Measurements from ENCODE around the gene VWA5B1. TPM values are rescaled to one million over a fixed set of nuclear protein-coding genes. Genes with fewer than 3 reads are reported as not detected.

The VWA5B1 gene
- total RNA-seq, 6 experiments from 2014 or later = not detected

DNA sequence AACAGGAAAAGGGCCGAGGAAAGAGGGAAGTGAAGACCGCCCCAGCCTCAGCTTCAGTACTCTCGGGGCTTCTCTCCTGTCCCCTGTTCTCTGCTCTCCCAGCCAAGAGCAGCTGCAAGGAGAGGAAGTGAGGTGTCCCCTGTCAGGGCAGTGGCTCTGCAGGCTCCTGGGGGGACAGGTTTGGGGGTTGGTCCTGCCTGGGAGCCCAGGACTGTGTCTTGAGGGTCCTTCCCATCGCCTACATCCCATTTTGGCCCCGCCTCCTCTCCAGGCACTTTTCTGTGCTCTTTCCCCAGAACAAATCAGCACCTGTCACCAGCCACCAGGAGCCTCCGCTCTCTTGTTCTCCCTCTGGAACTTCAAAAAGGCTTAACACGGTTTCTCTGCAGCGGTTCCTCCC is 82.6 kb downstream of the VWA5B1 start:
- TF ChIP-seq CTCF (IDR thresholded peaks at IDR 0.05) = no peak
- no peak for DNase-seq
- no peaks in the 10 kb centered on the region for H3K36me3 Mint-ChIP-seq (ENCODE audit: low read depth)
- H3K27me3 Mint-ChIP-seq (ENCODE audit: insufficient read depth) = peaks cover 27% of the 10 kb centered on the region
- no peaks in the 10 kb centered on the region for H3K9me3 Mint-ChIP-seq
- no peak overlapping the region for H3K27ac Mint-ChIP-seq
- H3K4me1 Mint-ChIP-seq (ENCODE audit: low read depth) = peaks cover 35% of the 10 kb centered on the region
- no peak overlapping the region for H3K4me3 Mint-ChIP-seq

GRCh38 chr1:20373764-20374163 is 83.1 kb downstream of the VWA5B1 start:
- DNase-seq = peak; percentile 28
- Mint-ChIP-seq H3K9me3 (no peaks in the 10 kb centered on the region), H3K27ac (no peak overlapping the region), H3K4me3 (no peak overlapping the region), H3K36me3 (ENCODE audit: low read depth) (no peaks in the 10 kb centered on the region), H3K27me3 (ENCODE audit: insufficient read depth) (peaks cover 23% of the 10 kb centered on the region), H3K4me1 (ENCODE audit: low read depth) (peaks cover 35% of the 10 kb centered on the region)
- no peak for TF ChIP-seq CTCF (IDR thresholded peaks at IDR 0.05)

- no peak for TF ChIP-seq CTCF (IDR thresholded peaks at IDR 0.05)
- H3K27ac Mint-ChIP-seq = peak overlapping the region; percentile 66
- peak; percentile 55 for DNase-seq
- H3K36me3 Mint-ChIP-seq (ENCODE audit: low read depth) = no peaks in the 10 kb centered on the region
- H3K27me3 Mint-ChIP-seq (ENCODE audit: insufficient read depth) = peaks cover 22% of the 10 kb centered on the region
- H3K9me3 Mint-ChIP-seq = no peaks in the 10 kb centered on the region
- peak overlapping the region; percentile 51 for H3K4me3 Mint-ChIP-seq
- H3K4me1 Mint-ChIP-seq (ENCODE audit: low read depth) = peaks cover 43% of the 10 kb centered on the region
Measured at GRCh38 chr1:20375563-20375962, 84.9 kb downstream of the VWA5B1 start.

- peaks cover 49% of the 10 kb centered on the region for H3K4me1 Mint-ChIP-seq (ENCODE audit: low read depth)
- no peak for DNase-seq
- no peaks in the 10 kb centered on the region for H3K9me3 Mint-ChIP-seq
- no peaks in the 10 kb centered on the region for H3K36me3 Mint-ChIP-seq (ENCODE audit: low read depth)
- peak overlapping the region; percentile 66 for H3K27ac Mint-ChIP-seq
- H3K4me3 Mint-ChIP-seq = peak overlapping the region; percentile 51; the same call in 1 of the 2 replicates
- peaks cover 21% of the 10 kb centered on the region for H3K27me3 Mint-ChIP-seq (ENCODE audit: insufficient read depth)
- no peak for TF ChIP-seq CTCF (IDR thresholded peaks at IDR 0.05)
Measured at GRCh38 chr1:20376171-20376570, 85.5 kb downstream of the VWA5B1 start.

GRCh38 chr1:20376880-20377494 is 86.3 kb downstream of the VWA5B1 start:
- H3K36me3 Mint-ChIP-seq (ENCODE audit: low read depth) = no peaks in the 10 kb centered on the region
- H3K27me3 Mint-ChIP-seq (ENCODE audit: insufficient read depth) = peaks cover 18% of the 10 kb centered on the region
- TF ChIP-seq CTCF (IDR thresholded peaks at IDR 0.05) = peak; percentile 90
- peaks cover 50% of the 10 kb centered on the region for H3K4me1 Mint-ChIP-seq (ENCODE audit: low read depth)
- no peaks in the 10 kb centered on the region for H3K9me3 Mint-ChIP-seq
- peak; percentile 21 for DNase-seq
- no peak overlapping the region for H3K4me3 Mint-ChIP-seq
- no peak overlapping the region for H3K27ac Mint-ChIP-seq
